B cell (primary cell): ENCODE measurements around the gene KLHL2. TPM values are rescaled to one million over a fixed set of nuclear protein-coding genes. Genes with fewer than 3 reads are reported as not detected.

ENCODE experiments used
- ATAC-seq: fragments of 200-7000 bp; cut with Tn5 transposase; one replicate; pipeline ENCODE4 v1.10.0; 2021; ENCODE audit warnings: low read depth, mild to moderate bottlenecking, moderate number of reproducible peaks, moderate library complexity
- CTCF ChIA-PET: fragments of 350-600 bp; sonication (Branson Sonifier 250); formaldehyde crosslinking; loops from one replicate; lab custom pipeline; 2021; ENCODE audit warnings: antibody characterized with exemption, inconsistent platforms; lab: Charles Lee
- POLR2A ChIA-PET: fragments of 350-600 bp; sonication (Branson Sonifier 250); formaldehyde crosslinking; loops from one replicate; lab custom pipeline; 2021; ENCODE audit warnings: antibody characterized with exemption; lab: Charles Lee
- DNase-seq: peaks from one replicate; pipeline ENCODE4 v3.0.0; 2013
- H2AFZ ChIP-seq: 2 replicates; pipeline ENCODE4 v1.6.1; 2012; ENCODE audit warnings: mild to moderate bottlenecking, low read depth, low read length; ENCODE audit not compliant: insufficient read depth, poor library complexity, severe bottlenecking
- H3K27ac ChIP-seq, 2 donors: 1 replicate in 1 of 2; 2 replicates in 1 of 2; pipeline ENCODE4 v1.5.1; 2012 to 2013; ENCODE audit warnings: low read length in 2 of 2, mild to moderate bottlenecking in 2 of 2, moderate library complexity in 1 of 2
- H3K27me3 ChIP-seq, 4 experiments: fragments of 200-600 bp in 1 of 4; sonication (generic) in 1 of 4; replicated peaks in 1 of 4; 1 replicate in 2 of 4; 2 replicates in 2 of 4; pipeline versions ENCODE4 v1.6.1 to v1.7.0; 2013 to 2016; ENCODE audit warnings: low read length in 3 of 4, mild to moderate bottlenecking in 2 of 4, mixed read lengths in 1 of 4, moderate library complexity in 1 of 4; ENCODE audit not compliant: insufficient read depth in 4 of 4, control insufficient read depth in 3 of 4; ENCODE audit errors: control extremely low read depth in 1 of 4
- H3K36me3 ChIP-seq, 2 experiments: replicated peaks in 1 of 2; 1 replicate in 1 of 2; 2 replicates in 1 of 2; pipeline versions ENCODE4 v1.6.1 to v1.7.1; 2013; ENCODE audit warnings: low read length in 1 of 2; ENCODE audit not compliant: insufficient read depth in 2 of 2, control insufficient read depth in 1 of 2; ENCODE audit errors: control extremely low read depth in 1 of 2, extremely low read depth in 1 of 2
- H3K4me1 ChIP-seq, 2 donors: fragments of 200-600 bp in 1 of 2; sonication (generic) in 1 of 2; 1 replicate in 1 of 2; 2 replicates in 1 of 2; pipeline versions ENCODE4 v1.5.1 to v1.6.1; 2013 to 2017; ENCODE audit warnings: low read length in 2 of 2; ENCODE audit not compliant: control insufficient read depth in 2 of 2, insufficient read depth in 2 of 2
- H3K4me2 ChIP-seq: replicated peaks from 2 replicates; pipeline ENCODE3; 2012; ENCODE audit warnings: mild to moderate bottlenecking, low read depth, low read length; ENCODE audit not compliant: poor library complexity, severe bottlenecking
- H3K4me3 ChIP-seq, 5 experiments: fragments of 200-600 bp in 1 of 5; sonication (generic) in 1 of 5; 1 replicate in 3 of 5; 2 replicates in 2 of 5; pipeline versions ENCODE4 v1.5.1 to v1.7.0; 2011 to 2016; ENCODE audit warnings: low read length in 4 of 5, mild to moderate bottlenecking in 4 of 5, low read depth in 2 of 5, control low read depth in 1 of 5, moderate library complexity in 1 of 5; ENCODE audit not compliant: insufficient read depth in 1 of 5; ENCODE audit errors: control extremely low read depth in 1 of 5, extremely low read depth in 1 of 5
- H3K79me2 ChIP-seq: fragments of 200-600 bp; sonication (generic); one replicate; pipeline ENCODE4 v1.6.0; 2016; ENCODE audit warnings: low read length; ENCODE audit not compliant: control insufficient read depth, insufficient read depth
- H3K9ac ChIP-seq: fragments of 200-600 bp; sonication (generic); 2 replicates; pipeline ENCODE4 v1.6.1; 2017; ENCODE audit warnings: mild to moderate bottlenecking, low read length, moderate library complexity
- H3K9me3 ChIP-seq, 3 donors: one replicate each; pipeline versions ENCODE4 v1.6.1 to v1.7.1; 2013; ENCODE audit warnings: low read length in 2 of 3; ENCODE audit not compliant: control insufficient read depth in 2 of 3, insufficient read depth in 1 of 3; ENCODE audit errors: control extremely low read depth in 1 of 3
- H4K20me1 ChIP-seq: 2 replicates; pipeline ENCODE4 v1.6.0; 2012; ENCODE audit warnings: mild to moderate bottlenecking, low read length; ENCODE audit not compliant: insufficient read depth, control insufficient read depth, poor library complexity, severe bottlenecking
- H3K27ac Mint-ChIP-seq: one replicate; pipeline ENCODE4 v1.8.0; 2021; ENCODE audit warnings: mixed read lengths
- H3K27me3 Mint-ChIP-seq: one replicate; pipeline ENCODE4 v1.8.0; 2021; ENCODE audit warnings: mixed read lengths
- H3K4me1 Mint-ChIP-seq: one replicate; pipeline ENCODE4 v1.8.0; 2021; ENCODE audit warnings: mixed read lengths
- H3K4me3 Mint-ChIP-seq: one replicate; pipeline ENCODE4 v1.8.0; 2021; ENCODE audit warnings: mixed read lengths
- H3K9me3 Mint-ChIP-seq: one replicate; pipeline ENCODE4 v1.8.0; 2022; ENCODE audit warnings: mixed read lengths; ENCODE audit not compliant: insufficient read depth
- CTCF ChIP-seq: fragments of 200-600 bp; IDR thresholded peaks from one replicate; pipeline ENCODE4 v1.8.0; 2022; ENCODE audit warnings: antibody characterized with exemption, mild to moderate bottlenecking
- EZH2 ChIP-seq: IDR thresholded peaks from 2 replicates; pipeline ENCODE4 v1.6.1; 2012; ENCODE audit warnings: borderline replicate concordance, low read depth, mild to moderate bottlenecking, moderate library complexity, low read length; ENCODE audit not compliant: insufficient read depth, poor library complexity, severe bottlenecking
- WGBS: methylation state at CpG from one replicate; pipeline ENCODE4 v1.1.5; 2013; ENCODE audit warnings: missing lambda C conversion rate; ENCODE audit not compliant: insufficient coverage; 5-methylcytosine and 5-hydroxymethylcytosine counted together
- intact Hi-C: fragments of 100-400 bp; cut with micrococcal nuclease; formaldehyde crosslinking; loops from one replicate; pipeline ENCODE4 v1.10.0; 2022
- polyA plus RNA-seq: library from polyadenylated mRNA; depleted of rRNA; stranded (reverse); fragments of >200 nt; gene quantifications from 2 replicates; pipeline ENCODE4 v1.2.3, GENCODE V29; 2012
- total RNA-seq, 2 donors: library from RNA; stranded (reverse); fragments of 120-200 nt in 1 of 2; gene quantifications; 1 replicate in 1 of 2; 2 replicates in 1 of 2; pipeline versions ENCODE4 v1.2.3 to v1.2.4, GENCODE V29; 2013 to 2022

Gene KLHL2
- total and polyA plus RNA-seq, 2 donors (not counting 1 experiment from before 2014, with no cell fraction given), result 7.8 to 77.5 TPM

GRCh38 chr4:165185448-165185847 is 21.9 kb upstream of the KLHL2 start:
- Mint-ChIP-seq H3K4me1 (no peaks in the 10 kb centered on the region), H3K9me3 (no peaks in the 10 kb centered on the region), H3K4me3 (no peak overlapping the region), H3K27me3 (no peaks in the 10 kb centered on the region), H3K27ac (no peak overlapping the region)
- no peak for ATAC-seq
- Histone ChIP-seq H3K9me3 (no peaks in the 10 kb centered on the region), H2AFZ (no peak overlapping the region), H3K4me3 (no peak overlapping the region), H3K4me1 (no peaks in the 10 kb centered on the region), H3K27me3 (no peaks in the 10 kb centered on the region), H3K4me2 (no peak overlapping the region), H3K27ac (no peak overlapping the region), H3K9ac (no peak overlapping the region), H3K79me2 (no peaks in the 10 kb centered on the region), H3K36me3 (no peaks in the 10 kb centered on the region), H4K20me1 (no peaks in the 10 kb centered on the region)
- no CpG with 5 or more reads among the region's 5 CpGs for WGBS
- intact Hi-C loops, result no loop called here
- ChIA-PET CTCF (interaction anchor here (0.7 kb wide), 1 partner anchor 186 kb away, joined by 5 read pairs; no protein-coding TSS in a partner anchor), POLR2A (no interaction called here)
- no peak for DNase-seq
- TF ChIP-seq EZH2 (no peak), CTCF (no peak)

- H3K36me3 ChIP-seq, result no peaks in the 10 kb centered on the region
- Mint-ChIP-seq H3K27me3 (no peaks in the 10 kb centered on the region), H3K9me3 (no peaks in the 10 kb centered on the region), H3K4me3 (no peak overlapping the region), H3K4me1 (no peaks in the 10 kb centered on the region), H3K27ac (no peak overlapping the region)
- H3K4me1 ChIP-seq, result no peaks in the 10 kb centered on the region
- H3K9me3 ChIP-seq, result no peaks in the 10 kb centered on the region
- ATAC-seq (no peak), DNase-seq (no peak)
- ChIA-PET POLR2A (no interaction called here), CTCF (no interaction called here)
- H3K79me2 ChIP-seq, result no peaks in the 10 kb centered on the region
- H3K9ac ChIP-seq, result no peak overlapping the region
- H3K4me3 ChIP-seq, result no peak overlapping the region
- TF ChIP-seq CTCF (no peak), EZH2 (no peak)
- no peak overlapping the region for H3K4me2 ChIP-seq
- no CpG with 5 or more reads among the region's 1 CpG for WGBS
- no peak overlapping the region for H2AFZ ChIP-seq
- H4K20me1 ChIP-seq, result no peaks in the 10 kb centered on the region
- H3K27me3 ChIP-seq, result no peaks in the 10 kb centered on the region
- no peak overlapping the region for H3K27ac ChIP-seq
- intact Hi-C loops, result no loop called here
Observed at GRCh38 chr4:165190591-165191347, 16.6 kb upstream of the KLHL2 start.
